GM10266 (cell line): Measurements from ENCODE around the gene RHD.
"Not testable (repeated sequence)": the region's sequence is repeated elsewhere in the genome, so short reads cannot be mapped to it uniquely, and the experiment has no call there.

Source experiments
- DNase-seq: peaks from one replicate; pipeline ENCODE4 v3.0.0; 2012; ENCODE audit errors: extremely low spot score
- TF ChIP-seq, protein P1 (sequence below): IDR thresholded peaks from 2 replicates; pipeline ENCODE4 v1.5.1; 2012; ENCODE audit warnings: mild to moderate bottlenecking, low read depth; ENCODE audit not compliant: control insufficient read depth, insufficient read depth; ENCODE audit errors: missing control alignments

RHD gene

GRCh38 chr1:25247829-25248754 is 24.2 kb upstream of the RHD start:
- TF ChIP-seq, protein P1, sequence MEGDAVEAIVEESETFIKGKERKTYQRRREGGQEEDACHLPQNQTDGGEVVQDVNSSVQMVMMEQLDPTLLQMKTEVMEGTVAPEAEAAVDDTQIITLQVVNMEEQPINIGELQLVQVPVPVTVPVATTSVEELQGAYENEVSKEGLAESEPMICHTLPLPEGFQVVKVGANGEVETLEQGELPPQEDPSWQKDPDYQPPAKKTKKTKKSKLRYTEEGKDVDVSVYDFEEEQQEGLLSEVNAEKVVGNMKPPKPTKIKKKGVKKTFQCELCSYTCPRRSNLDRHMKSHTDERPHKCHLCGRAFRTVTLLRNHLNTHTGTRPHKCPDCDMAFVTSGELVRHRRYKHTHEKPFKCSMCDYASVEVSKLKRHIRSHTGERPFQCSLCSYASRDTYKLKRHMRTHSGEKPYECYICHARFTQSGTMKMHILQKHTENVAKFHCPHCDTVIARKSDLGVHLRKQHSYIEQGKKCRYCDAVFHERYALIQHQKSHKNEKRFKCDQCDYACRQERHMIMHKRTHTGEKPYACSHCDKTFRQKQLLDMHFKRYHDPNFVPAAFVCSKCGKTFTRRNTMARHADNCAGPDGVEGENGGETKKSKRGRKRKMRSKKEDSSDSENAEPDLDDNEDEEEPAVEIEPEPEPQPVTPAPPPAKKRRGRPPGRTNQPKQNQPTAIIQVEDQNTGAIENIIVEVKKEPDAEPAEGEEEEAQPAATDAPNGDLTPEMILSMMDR, result peak; percentile 37
- no peak for DNase-seq

DNA sequence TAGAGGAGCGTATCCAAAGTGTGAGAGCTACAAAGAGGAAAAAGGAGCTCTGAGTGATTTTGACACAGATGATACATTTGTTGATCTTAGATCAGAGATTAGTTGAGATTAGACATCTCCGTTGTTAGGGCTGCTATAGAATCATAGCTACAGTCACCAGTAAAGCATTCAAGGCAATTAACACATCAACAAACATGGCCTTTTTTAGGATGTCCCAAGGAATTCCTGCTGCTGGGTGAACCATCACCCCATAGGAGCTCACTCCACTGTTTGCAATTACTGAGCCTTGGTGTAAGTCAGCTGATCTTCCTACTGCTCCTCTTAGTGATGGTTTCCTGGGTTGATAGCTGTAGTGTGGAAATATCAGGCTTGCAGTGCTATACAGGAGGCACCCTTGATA is 18.4 kb upstream of the RHD start:
- DNase-seq, result no peak
- TF ChIP-seq, protein P1, result no peak

DNA sequence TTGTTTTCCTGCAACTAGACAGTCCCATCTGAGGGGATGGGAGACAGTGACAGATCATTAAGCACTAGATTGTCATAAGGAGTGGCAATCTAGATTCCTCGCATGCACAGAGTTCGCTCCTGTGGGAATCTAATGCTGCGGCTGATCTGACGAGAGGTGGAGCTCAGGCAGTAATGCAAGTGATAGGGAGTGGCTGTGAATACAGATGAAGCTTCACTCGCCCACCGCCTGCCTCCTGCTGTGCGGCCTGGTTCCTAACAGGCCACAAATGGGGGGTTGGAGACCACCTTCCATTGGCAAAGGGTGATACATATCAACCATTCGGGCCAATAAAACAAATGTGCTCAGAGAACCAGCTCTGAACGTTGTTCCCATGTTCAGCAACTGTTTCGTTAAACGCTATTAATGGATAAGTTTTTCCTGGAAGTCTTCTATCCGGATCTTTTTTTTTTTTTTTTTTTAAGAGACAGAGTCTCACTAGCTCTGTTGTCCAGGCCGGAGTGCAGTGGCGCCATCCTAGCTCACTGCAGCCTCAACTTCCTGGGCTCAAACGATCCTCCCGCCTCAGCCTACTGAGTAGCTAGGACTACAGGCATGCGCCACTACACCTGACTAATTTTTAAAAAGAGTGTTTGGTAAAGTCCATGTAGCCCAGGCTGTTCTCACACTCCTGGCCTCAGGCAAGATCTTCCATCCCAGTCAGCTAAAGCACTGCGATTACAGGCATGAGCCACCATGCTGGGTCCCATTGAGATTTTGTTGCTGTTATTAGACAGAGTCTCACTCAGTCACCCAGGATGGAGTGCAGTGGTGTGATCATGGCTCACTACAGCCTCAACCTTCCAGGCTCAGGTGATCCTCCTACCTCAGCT is 16.4 kb upstream of the RHD start:
- DNase-seq, result no peak
- TF ChIP-seq, protein P1, result no peak

DNA sequence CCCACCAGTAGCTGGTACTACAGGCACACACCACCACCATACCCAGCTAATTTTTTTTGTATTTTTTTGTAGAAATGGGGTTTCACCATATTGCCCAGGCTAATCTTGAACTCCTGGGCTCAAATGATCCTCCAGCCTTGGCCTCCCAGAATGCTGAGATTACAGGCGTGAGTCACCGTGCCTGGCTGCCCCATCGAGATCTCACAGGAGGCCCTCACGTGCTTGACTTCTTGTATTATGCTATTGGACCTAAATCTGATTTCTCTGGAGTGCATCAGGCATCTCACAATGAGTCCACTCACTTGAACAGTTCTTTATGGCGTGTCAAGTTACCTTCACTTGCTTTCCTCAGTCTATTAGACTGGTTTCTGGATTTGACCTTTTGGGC is 15.7 kb upstream of the RHD start:
- TF ChIP-seq, protein P1, result no peak
- no peak for DNase-seq

DNA sequence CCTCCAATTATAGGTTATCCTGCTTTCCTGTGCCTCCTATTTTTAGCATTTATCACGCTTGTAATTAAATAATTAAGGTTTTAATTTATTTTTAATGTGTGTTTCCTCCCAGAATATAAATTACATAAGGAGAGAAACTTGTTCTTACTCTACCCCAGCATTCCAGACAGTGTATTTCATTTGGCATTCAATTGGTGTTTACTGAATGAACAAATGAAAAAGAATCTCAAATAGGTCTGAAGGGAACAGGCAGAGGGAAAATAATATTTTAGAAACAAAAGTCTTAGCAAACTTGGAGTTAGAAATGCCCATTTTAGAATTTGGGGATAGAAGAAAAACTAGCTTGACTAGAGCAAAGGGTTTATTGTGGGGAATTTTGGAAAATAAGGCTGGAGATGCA is 15.1 kb upstream of the RHD start:
- TF ChIP-seq, protein P1, result no peak
- DNase-seq, result peak; percentile 1

DNA sequence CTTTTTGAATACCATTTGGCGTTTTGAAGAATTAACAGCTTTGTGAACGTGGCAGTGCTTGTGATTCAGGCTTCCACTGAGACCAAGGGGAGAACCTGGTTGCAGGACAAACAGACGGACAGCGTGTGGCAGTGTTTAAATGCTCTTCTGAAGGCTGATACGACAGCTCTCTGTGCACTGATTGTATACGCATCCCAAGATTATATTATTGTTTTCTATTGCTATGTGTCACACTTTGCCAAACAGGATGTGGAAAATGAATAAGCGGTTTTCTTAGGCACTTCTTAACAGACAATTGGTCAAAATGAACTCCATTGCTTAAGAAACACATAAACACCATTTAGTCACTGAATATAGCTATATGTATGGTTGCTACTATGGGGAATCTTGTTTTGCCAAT is 12.5 kb upstream of the RHD start:
- TF ChIP-seq, protein P1, result peak; percentile 3

GRCh38 chr1:25260336-25260735 is 12.0 kb upstream of the RHD start:
- not testable (repeated sequence) for DNase-seq

More for the DNA sequence above, 12.5 kb upstream of the RHD start:
- DNase-seq, result not testable (repeated sequence)

DNA sequence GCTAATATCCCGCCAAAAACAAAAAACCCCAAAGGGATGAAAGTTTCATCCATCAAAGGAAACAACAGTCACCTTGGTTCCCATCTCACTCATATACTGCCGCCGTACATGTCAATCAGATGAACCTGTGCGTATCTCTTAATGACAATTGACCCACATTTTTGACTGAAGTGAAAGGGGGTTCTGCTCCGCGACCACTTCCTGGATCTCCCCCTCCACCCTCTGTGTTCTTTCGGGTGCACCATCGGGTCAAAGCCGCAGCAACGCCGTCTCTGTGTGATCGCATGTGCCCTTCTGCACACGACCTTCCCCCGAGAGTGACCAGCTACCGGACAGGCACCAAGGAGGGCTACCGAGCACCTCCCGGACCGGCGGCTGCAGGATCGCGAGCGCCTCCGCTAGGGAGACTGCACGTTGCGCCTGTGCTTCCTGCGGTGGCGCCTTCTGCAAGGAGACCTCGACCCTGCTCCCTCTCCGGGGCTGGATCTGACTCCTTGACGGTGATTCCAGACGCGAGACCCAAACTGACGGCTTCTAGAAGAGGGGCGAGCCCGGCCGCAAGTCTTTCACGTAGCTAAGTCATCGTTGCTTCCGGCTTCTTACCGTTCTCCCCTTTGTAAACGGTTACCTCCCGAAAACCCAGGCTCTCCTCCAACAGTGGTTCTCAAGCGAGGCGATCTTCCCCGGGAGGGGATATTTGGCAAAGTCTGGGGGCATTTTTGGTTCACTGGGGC is 5.6 kb upstream of the RHD start:
- DNase-seq, result not testable (repeated sequence)

DNA sequence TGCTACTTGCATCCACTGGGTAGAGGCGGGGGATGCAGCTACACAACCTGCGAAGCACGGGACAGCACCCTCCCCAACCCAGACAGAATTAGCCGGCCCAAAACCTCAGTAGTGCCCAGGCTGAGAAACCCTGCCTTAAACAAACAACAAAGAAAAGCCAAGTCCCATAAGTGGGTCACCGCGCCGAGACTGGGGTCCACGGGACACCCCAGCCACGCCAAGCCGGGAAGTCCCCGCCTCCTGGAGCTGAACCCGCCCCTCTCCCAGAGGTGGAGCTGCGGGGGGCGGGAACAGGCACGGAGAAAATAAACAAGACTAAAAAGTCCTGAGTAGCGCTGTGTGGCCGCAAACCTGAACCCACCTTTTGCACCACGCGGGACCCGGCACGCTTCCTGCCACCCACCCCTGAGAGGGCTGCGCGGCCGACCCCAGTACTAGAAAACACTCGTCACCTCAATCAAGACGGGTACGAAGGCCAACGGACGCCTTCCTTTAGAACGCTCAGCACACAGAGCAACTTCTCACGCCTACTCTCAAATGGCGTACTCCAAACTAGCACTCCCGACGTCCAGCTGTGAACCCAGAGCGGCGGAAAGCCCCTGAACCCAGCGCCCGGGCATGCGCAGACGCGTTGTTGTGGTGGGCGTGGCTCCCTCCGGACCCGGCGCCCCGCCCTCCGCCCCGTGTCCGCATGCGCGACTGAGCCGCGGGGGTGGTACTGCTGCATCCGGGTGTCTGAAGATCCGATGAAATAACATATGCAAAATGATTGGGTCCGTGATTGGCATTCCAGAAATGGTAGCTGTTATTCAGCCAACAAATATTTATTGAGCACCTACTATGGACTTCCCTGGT is 4.8 kb upstream of the RHD start:
- not testable (repeated sequence) for DNase-seq

DNA sequence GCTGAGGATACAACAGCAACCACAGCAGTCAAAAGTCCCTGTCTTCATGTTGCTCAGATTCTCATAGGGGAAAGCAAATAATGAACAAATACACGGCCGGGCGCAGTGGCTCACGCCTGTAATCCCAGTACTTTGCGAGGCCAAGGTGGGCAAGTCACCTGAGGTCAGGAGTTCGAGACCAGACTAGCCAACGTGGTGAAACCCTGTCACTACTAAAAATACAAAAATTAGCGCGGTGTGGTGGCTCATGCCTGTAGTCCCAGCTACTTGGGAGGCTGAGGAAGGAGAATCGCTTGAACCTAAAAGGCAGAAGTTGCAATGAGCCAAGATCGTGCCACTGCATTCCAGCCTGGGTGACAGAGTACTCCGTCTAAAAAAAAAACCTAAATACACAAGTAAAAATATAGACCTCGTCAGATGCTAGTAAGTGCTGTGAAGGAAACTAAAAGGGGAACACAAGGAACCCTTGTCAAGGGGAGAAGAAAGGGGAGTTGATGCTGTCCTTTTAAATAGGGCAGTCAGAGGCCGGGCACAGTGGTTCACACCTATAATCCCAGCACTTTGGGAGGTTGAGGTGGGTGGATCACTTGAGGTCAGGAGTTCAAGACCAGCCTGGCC is 4.1 kb upstream of the RHD start:
- DNase-seq, result not testable (repeated sequence)
